ENCODE results near the gene B3GNT4.

Gene B3GNT4

DNA sequence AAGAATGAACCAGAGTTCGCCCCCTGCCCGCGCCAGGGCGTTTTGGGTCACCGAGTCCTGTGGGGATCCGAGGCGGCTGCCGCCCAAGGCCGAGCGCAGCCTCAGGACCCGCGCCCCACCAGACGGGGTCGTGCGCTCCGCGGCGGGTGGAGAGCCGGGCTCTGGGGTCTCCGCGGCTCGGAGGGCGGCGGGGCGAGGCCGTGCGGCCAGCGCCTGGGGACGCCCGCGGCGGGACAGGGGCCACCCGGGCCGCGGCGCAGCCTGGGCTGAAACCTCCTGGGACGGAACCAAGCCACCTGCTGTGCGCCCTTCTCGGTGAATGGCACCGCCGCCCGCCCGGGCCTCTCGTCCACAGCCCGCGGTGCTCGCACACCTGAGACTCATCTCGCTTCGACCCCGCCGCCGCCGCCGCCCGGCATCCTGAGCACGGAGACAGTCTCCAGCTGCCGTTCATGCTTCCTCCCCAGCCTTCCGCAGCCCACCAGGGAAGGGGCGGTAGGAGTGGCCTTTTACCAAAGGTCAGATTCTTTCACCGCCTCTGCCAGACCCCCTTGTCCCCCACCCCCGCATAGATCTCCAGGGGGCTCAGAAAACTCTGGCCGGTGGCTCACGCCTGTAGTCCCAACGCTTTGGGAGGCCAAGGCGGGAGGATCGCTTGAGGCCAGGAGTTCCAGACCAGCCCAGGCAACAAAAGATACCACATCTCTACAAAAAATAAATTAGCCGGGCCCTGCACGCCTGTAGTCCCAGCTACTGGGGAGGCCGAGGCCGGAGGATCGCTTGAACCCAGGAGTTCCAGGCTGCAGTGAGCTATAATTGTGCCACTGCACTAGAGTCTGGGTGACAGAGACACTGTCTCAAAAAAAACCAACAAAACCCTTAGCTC is 901 bp downstream of the B3GNT4 start:
- no peaks in the 10 kb centered on the region for H3K9me2 ChIP-seq (ENCODE audit: low read depth, low read length)
- no peak for TF ChIP-seq EZH2 (IDR thresholded peaks at IDR 0.05; ENCODE audit: borderline replicate concordance, low read length)
- TF ChIP-seq, protein P1, sequence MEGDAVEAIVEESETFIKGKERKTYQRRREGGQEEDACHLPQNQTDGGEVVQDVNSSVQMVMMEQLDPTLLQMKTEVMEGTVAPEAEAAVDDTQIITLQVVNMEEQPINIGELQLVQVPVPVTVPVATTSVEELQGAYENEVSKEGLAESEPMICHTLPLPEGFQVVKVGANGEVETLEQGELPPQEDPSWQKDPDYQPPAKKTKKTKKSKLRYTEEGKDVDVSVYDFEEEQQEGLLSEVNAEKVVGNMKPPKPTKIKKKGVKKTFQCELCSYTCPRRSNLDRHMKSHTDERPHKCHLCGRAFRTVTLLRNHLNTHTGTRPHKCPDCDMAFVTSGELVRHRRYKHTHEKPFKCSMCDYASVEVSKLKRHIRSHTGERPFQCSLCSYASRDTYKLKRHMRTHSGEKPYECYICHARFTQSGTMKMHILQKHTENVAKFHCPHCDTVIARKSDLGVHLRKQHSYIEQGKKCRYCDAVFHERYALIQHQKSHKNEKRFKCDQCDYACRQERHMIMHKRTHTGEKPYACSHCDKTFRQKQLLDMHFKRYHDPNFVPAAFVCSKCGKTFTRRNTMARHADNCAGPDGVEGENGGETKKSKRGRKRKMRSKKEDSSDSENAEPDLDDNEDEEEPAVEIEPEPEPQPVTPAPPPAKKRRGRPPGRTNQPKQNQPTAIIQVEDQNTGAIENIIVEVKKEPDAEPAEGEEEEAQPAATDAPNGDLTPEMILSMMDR (IDR thresholded peaks at IDR 0.05; ENCODE audit: low read length) = no peak
- no peaks in the 10 kb centered on the region for H3F3A ChIP-seq (ENCODE audit: insufficient read depth, low read length)
- H3K27me3 ChIP-seq (ENCODE audit: insufficient read depth, low read length) = no peaks in the 10 kb centered on the region; the same call in 1 of the 2 replicates
- peaks cover 28% of the 10 kb centered on the region for H3K36me3 ChIP-seq (ENCODE audit: insufficient read depth, low read length)
- H2AFZ ChIP-seq (ENCODE audit: low read length) = no peak overlapping the region
- no peaks in the 10 kb centered on the region for H4K20me1 ChIP-seq (ENCODE audit: insufficient read depth, low read length)
- no peak overlapping the region for H3K27ac ChIP-seq (ENCODE audit: low read depth, low read length, poor library complexity, severe bottlenecking)
- peaks cover 18% of the 10 kb centered on the region for H3K4me1 ChIP-seq (ENCODE audit: insufficient read depth, low read length, severe bottlenecking)
- H3K4me2 ChIP-seq (ENCODE audit: low read length) = peak overlapping the region; percentile 74
- H3K79me2 ChIP-seq (ENCODE audit: insufficient read depth, low read length) = no peaks in the 10 kb centered on the region
- peak overlapping the region; percentile 56 for H3K4me3 ChIP-seq (ENCODE audit: low read depth, low read length, poor library complexity, severe bottlenecking)
- peak overlapping the region; percentile 45; the same call in 1 of the 2 replicates for H3K9ac ChIP-seq (ENCODE audit: low read length)
- H3K9me3 ChIP-seq (ENCODE audit: low read length) = no peaks in the 10 kb centered on the region

DNA sequence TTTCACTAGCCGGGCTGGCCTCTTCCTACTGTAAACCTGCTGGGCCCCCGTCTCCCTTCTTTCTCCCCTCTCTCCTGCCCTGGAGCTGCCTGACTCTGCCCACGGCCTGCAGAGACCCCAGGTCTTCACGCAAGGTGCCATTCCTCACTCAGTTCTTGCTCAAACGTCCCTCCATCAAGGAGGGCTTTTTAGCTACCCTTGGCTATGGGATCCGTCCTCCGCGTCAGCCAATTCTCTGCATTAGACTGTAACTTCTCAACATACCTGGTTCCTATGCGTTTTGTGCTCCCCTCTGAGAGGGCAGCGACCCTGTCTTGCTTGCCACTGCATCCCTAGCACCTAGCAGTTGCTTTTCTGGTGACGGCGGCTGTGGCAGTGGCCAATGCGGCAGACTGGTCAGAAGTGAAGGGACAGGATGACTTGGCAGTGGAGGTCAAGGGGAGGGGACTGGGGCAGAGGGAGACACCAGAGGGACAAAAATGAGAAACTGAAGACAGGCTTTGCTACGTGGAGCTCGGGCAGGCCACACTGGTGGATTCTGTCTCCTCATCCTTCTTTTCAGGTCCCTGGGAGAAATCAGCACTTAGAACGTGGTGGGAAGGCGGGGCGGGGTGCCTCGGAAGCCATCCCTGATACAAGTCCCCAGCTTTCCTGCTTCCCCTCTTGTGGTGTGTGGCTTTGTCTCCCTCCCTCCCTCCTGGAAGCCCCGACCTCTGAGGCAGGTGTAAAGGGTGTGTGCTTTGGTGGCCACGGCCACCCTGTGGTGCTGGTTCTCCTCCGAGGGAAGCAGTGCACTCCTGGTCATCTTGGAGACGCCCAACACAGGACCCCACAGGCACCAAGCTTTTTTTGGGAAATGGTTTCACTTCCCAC is 1.8 kb downstream of the B3GNT4 start:
- no peak for TF ChIP-seq EZH2 (IDR thresholded peaks at IDR 0.05; ENCODE audit: borderline replicate concordance, low read length)
- TF ChIP-seq, protein P1 (IDR thresholded peaks at IDR 0.05; ENCODE audit: low read length) = no peak
- no peaks in the 10 kb centered on the region for H3K79me2 ChIP-seq (ENCODE audit: insufficient read depth, low read length)
- H3K9ac ChIP-seq (ENCODE audit: low read length) = no peak overlapping the region
- no peaks in the 10 kb centered on the region for H3F3A ChIP-seq (ENCODE audit: insufficient read depth, low read length)
- no peak overlapping the region for H2AFZ ChIP-seq (ENCODE audit: low read length)
- no peak overlapping the region for H3K27ac ChIP-seq (ENCODE audit: low read depth, low read length, poor library complexity, severe bottlenecking)
- H3K27me3 ChIP-seq (ENCODE audit: insufficient read depth, low read length) = no peaks in the 10 kb centered on the region; the same call in 1 of the 2 replicates
- no peaks in the 10 kb centered on the region for H3K9me3 ChIP-seq (ENCODE audit: low read length)
- peaks cover 17% of the 10 kb centered on the region for H3K4me1 ChIP-seq (ENCODE audit: insufficient read depth, low read length, severe bottlenecking)
- H3K36me3 ChIP-seq (ENCODE audit: insufficient read depth, low read length) = peaks cover 35% of the 10 kb centered on the region
- no peaks in the 10 kb centered on the region for H3K9me2 ChIP-seq (ENCODE audit: low read depth, low read length)
- H4K20me1 ChIP-seq (ENCODE audit: insufficient read depth, low read length) = no peaks in the 10 kb centered on the region
- H3K4me2 ChIP-seq (ENCODE audit: low read length) = peak overlapping the region; percentile 74; the same call in 1 of the 2 replicates
- no peak overlapping the region for H3K4me3 ChIP-seq (ENCODE audit: low read depth, low read length, poor library complexity, severe bottlenecking)

DNA sequence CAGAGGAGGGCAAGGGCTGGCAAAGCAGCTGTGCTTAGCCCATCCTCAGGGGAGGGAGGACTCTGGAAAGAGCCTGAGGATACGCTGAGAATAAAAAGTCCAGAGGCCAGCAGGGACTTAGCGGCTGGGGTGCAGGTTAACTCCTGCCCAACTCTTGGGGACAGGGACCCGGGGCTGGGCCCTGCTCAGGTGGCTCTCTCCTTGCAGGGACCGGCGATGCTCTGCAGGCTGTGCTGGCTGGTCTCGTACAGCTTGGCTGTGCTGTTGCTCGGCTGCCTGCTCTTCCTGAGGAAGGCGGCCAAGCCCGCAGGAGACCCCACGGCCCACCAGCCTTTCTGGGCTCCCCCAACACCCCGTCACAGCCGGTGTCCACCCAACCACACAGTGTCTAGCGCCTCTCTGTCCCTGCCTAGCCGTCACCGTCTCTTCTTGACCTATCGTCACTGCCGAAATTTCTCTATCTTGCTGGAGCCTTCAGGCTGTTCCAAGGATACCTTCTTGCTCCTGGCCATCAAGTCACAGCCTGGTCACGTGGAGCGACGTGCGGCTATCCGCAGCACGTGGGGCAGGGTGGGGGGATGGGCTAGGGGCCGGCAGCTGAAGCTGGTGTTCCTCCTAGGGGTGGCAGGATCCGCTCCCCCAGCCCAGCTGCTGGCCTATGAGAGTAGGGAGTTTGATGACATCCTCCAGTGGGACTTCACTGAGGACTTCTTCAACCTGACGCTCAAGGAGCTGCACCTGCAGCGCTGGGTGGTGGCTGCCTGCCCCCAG is 2.8 kb downstream of the B3GNT4 start:
- no peaks in the 10 kb centered on the region for H4K20me1 ChIP-seq (ENCODE audit: insufficient read depth, low read length)
- TF ChIP-seq, protein P1 (IDR thresholded peaks at IDR 0.05; ENCODE audit: low read length) = no peak
- TF ChIP-seq EZH2 (IDR thresholded peaks at IDR 0.05; ENCODE audit: borderline replicate concordance, low read length) = no peak
- peaks cover 39% of the 10 kb centered on the region for H3K36me3 ChIP-seq (ENCODE audit: insufficient read depth, low read length)
- no peak overlapping the region for H2AFZ ChIP-seq (ENCODE audit: low read length)
- H3K4me2 ChIP-seq (ENCODE audit: low read length) = no peak overlapping the region
- H3K4me1 ChIP-seq (ENCODE audit: insufficient read depth, low read length, severe bottlenecking) = peaks cover 17% of the 10 kb centered on the region
- no peaks in the 10 kb centered on the region for H3K9me3 ChIP-seq (ENCODE audit: low read length)
- H3K9me2 ChIP-seq (ENCODE audit: low read depth, low read length) = no peaks in the 10 kb centered on the region
- H3K9ac ChIP-seq (ENCODE audit: low read length) = no peak overlapping the region
- no peak overlapping the region for H3K4me3 ChIP-seq (ENCODE audit: low read depth, low read length, poor library complexity, severe bottlenecking)
- no peaks in the 10 kb centered on the region for H3K27me3 ChIP-seq (ENCODE audit: insufficient read depth, low read length)
- H3K27ac ChIP-seq (ENCODE audit: low read depth, low read length, poor library complexity, severe bottlenecking) = no peak overlapping the region
- H3K79me2 ChIP-seq (ENCODE audit: insufficient read depth, low read length) = no peaks in the 10 kb centered on the region
- H3F3A ChIP-seq (ENCODE audit: insufficient read depth, low read length) = no peaks in the 10 kb centered on the region

Measured in OCI-LY1 (cell line).